ENCODE measurements around the gene DENND2D. TPM values are rescaled to one million over a fixed set of nuclear protein-coding genes. Genes with fewer than 3 reads are reported as not detected.

Gene DENND2D
- total and polyA plus RNA-seq, 2 donors from 2014 or later = 45.3 to 81.0 TPM

- no peak overlapping the region for H3K4me3 ChIP-seq (ENCODE audit: low read length in 3 of 3)
- FAIRE-seq = no peak
- no peaks in the 10 kb centered on the region for H3K9me3 ChIP-seq (ENCODE audit: control insufficient read depth in 2 of 3, insufficient read depth in 1 of 3, low read length in 3 of 3)
- DNase-seq = no peak
- H3K27me3 ChIP-seq (ENCODE audit: control insufficient read depth, insufficient read depth, low read length) = peaks cover 2% of the 10 kb centered on the region
- no peak overlapping the region for H3K27ac ChIP-seq (ENCODE audit: low read depth in 2 of 2, low read length in 2 of 2)
- H3K36me3 ChIP-seq (ENCODE audit: control insufficient read depth in 2 of 3, insufficient read depth in 3 of 3, low read length in 3 of 3) = no peaks in the 10 kb centered on the region
- H3K4me1 ChIP-seq (ENCODE audit: control insufficient read depth in 2 of 3, insufficient read depth in 2 of 3, low read depth in 1 of 3, low read length in 3 of 3) = peaks cover 0 to under 1% (median 0%) of the 10 kb centered on the region in 3 donors
- intact Hi-C loops (cut with DNase I) = no loop called here
- TF ChIP-seq CTCF (IDR thresholded peaks at IDR 0.05; ENCODE audit: borderline replicate concordance, extremely low read depth, insufficient read depth) = no peak
- H3K9ac ChIP-seq (ENCODE audit: low read length in 3 of 3) = no peak overlapping the region
Observed at GRCh38 chr1:111209622-111210021, 9.2 kb upstream of the DENND2D start.

GRCh38 chr1:111208921-111209320, 8.5 kb upstream of the DENND2D start:
- DNase-seq (no peak), FAIRE-seq (no peak)
- H3K27ac ChIP-seq (ENCODE audit: low read depth in 2 of 2, low read length in 2 of 2) = no peak overlapping the region
- no peak overlapping the region for H3K4me3 ChIP-seq (ENCODE audit: low read length in 3 of 3)
- H3K9me3 ChIP-seq (ENCODE audit: control insufficient read depth in 2 of 3, insufficient read depth in 1 of 3, low read length in 3 of 3) = no peaks in the 10 kb centered on the region
- H3K27me3 ChIP-seq (ENCODE audit: control insufficient read depth, insufficient read depth, low read length) = peaks cover 3% of the 10 kb centered on the region
- H3K36me3 ChIP-seq (ENCODE audit: control insufficient read depth in 2 of 3, insufficient read depth in 3 of 3, low read length in 3 of 3) = no peaks in the 10 kb centered on the region
- peaks cover 0 to 3% (median 0%) of the 10 kb centered on the region in 3 donors for H3K4me1 ChIP-seq (ENCODE audit: control insufficient read depth in 2 of 3, insufficient read depth in 2 of 3, low read depth in 1 of 3, low read length in 3 of 3)
- no peak for TF ChIP-seq CTCF (IDR thresholded peaks at IDR 0.05; ENCODE audit: borderline replicate concordance, extremely low read depth, insufficient read depth)
- intact Hi-C loops (cut with DNase I) = no loop called here
- H3K9ac ChIP-seq (ENCODE audit: low read length in 3 of 3) = no peak overlapping the region

DNA sequence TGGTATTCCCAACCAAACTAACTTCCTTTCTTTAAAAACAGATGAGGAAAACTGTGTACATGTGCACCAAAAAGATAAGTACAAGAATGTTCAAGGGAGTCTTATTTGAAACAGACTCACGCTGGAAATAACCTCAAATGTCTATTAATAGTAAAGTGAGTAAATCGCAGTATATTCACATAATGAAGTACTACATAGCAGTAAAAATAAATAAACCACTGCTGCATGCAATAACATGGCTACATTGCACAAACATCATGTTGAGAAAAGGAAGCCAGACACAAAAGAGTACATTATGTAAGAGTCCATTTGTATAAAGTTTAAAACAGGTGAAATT, 5.2 kb upstream of the DENND2D start:
- no peak for FAIRE-seq

More for the DNA sequence above, 5.2 kb upstream of the DENND2D start:
- no peak overlapping the region for H3K4me3 ChIP-seq (ENCODE audit: low read length in 3 of 3)
- H3K9ac ChIP-seq (ENCODE audit: low read length in 3 of 3) = no peak overlapping the region
- intact Hi-C loops (cut with DNase I) = no loop called here
- peaks cover 3% of the 10 kb centered on the region for H3K27me3 ChIP-seq (ENCODE audit: control insufficient read depth, insufficient read depth, low read length)
- H3K27ac ChIP-seq (ENCODE audit: low read depth in 2 of 2, low read length in 2 of 2) = no peak overlapping the region
- DNase-seq = no peak
- TF ChIP-seq CTCF (IDR thresholded peaks at IDR 0.05; ENCODE audit: borderline replicate concordance, extremely low read depth, insufficient read depth) = no peak
- H3K36me3 ChIP-seq (ENCODE audit: control insufficient read depth in 2 of 3, insufficient read depth in 3 of 3, low read length in 3 of 3) = no peaks in the 10 kb centered on the region
- H3K4me1 ChIP-seq (ENCODE audit: control insufficient read depth in 2 of 3, insufficient read depth in 2 of 3, low read depth in 1 of 3, low read length in 3 of 3) = peaks cover 0 to 23% (median 12%) of the 10 kb centered on the region in 3 donors
- no peaks in the 10 kb centered on the region for H3K9me3 ChIP-seq (ENCODE audit: control insufficient read depth in 2 of 3, insufficient read depth in 1 of 3, low read length in 3 of 3)

Data from kidney (tissue), 14 donors.